Smooth muscle cell (in vitro differentiated cells): ENCODE results near the gene ABCC1. TPM values are rescaled to one million over a fixed set of nuclear protein-coding genes. Genes with fewer than 3 reads are reported as not detected.

ENCODE experiments used
- DNase-seq: peaks from one replicate; lab custom pipeline; 2025; ENCODE audit not compliant: unreplicated experiment; lab: John Stamatoyannopoulos, UW
- H2AFZ ChIP-seq: fragments of 200-600 bp; sonication (generic); 2 replicates; pipeline ENCODE4 v1.6.0; 2016; ENCODE audit warnings: antibody characterized with exemption, low read depth, mild to moderate bottlenecking
- H3F3A ChIP-seq: fragments of 200-600 bp; sonication (generic); 2 replicates; pipeline ENCODE4 v1.6.0; 2017; ENCODE audit warnings: antibody characterized with exemption, low read depth
- H3K27ac ChIP-seq: fragments of 200-600 bp; sonication (generic); 2 replicates; pipeline ENCODE4 v1.5.1; 2016; ENCODE audit warnings: low read depth, mild to moderate bottlenecking
- H3K27me3 ChIP-seq: fragments of 200-600 bp; sonication (generic); 2 replicates; pipeline ENCODE4 v1.6.1; 2016; ENCODE audit warnings: low read depth, mild to moderate bottlenecking
- H3K36me3 ChIP-seq: fragments of 200-600 bp; sonication (generic); 2 replicates; pipeline ENCODE4 v1.5.1; 2016; ENCODE audit warnings: low read depth
- H3K4me1 ChIP-seq: fragments of 200-600 bp; sonication (generic); 2 replicates; pipeline ENCODE4 v1.5.1; 2016; ENCODE audit warnings: low read depth
- H3K4me2 ChIP-seq: fragments of 200-600 bp; sonication (generic); 2 replicates; pipeline ENCODE4 v1.6.0; 2016; ENCODE audit warnings: mild to moderate bottlenecking
- H3K4me3 ChIP-seq: fragments of 200-600 bp; sonication (generic); 2 replicates; pipeline ENCODE4 v1.5.1; 2016; ENCODE audit warnings: mild to moderate bottlenecking
- H3K79me2 ChIP-seq: fragments of 200-600 bp; sonication (generic); 2 replicates; pipeline ENCODE4 v1.6.0; 2016; ENCODE audit warnings: low read depth, mild to moderate bottlenecking
- H3K9ac ChIP-seq: fragments of 200-600 bp; sonication (generic); 2 replicates; pipeline ENCODE4 v1.6.0; 2016; ENCODE audit warnings: low read depth
- H3K9me3 ChIP-seq: fragments of 200-600 bp; sonication (generic); replicated peaks from 2 replicates; pipeline ENCODE4 v1.5.1; 2016; ENCODE audit warnings: low read depth
- H4K20me1 ChIP-seq: fragments of 200-600 bp; sonication (generic); 2 replicates; pipeline ENCODE4 v1.6.0; 2016; ENCODE audit warnings: low read depth
- CTCF ChIP-seq: fragments of 200-600 bp; sonication (generic); IDR thresholded peaks from 2 replicates; pipeline ENCODE4 v1.5.1; 2017; ENCODE audit warnings: borderline replicate concordance, mild to moderate bottlenecking, antibody characterized with exemption; ENCODE audit not compliant: insufficient read depth, poor library complexity, severe bottlenecking
- WGBS: methylation state at CpG from one replicate; pipeline ENCODE4 v1.1.7; 2016; ENCODE audit warnings: low lambda C conversion rate; 5-methylcytosine and 5-hydroxymethylcytosine counted together
- polyA plus RNA-seq: library from polyadenylated mRNA; unstranded; fragments of >200 nt; fragmentation: Nextera tagmentation; extraction: Ambion mirVana; gene quantifications from 2 replicates; pipeline ENCODE4 v1.2.1, GENCODE V29; 2016
- total RNA-seq: library from RNA; depleted of rRNA; stranded (reverse); fragments of >200 nt; gene quantifications from 2 replicates; pipeline ENCODE4 v1.2.3, GENCODE V29; 2014

ABCC1 gene
- total and polyA plus RNA-seq, 2 experiments from 2014 or later, result 10.2 to 22.7 TPM

- Histone ChIP-seq H3F3A (no peaks in the 10 kb centered on the region), H3K4me2 (no peak overlapping the region), H3K9me3 (peaks cover 3% of the 10 kb centered on the region), H3K9ac (no peak overlapping the region), H3K4me1 (no peaks in the 10 kb centered on the region), H3K27ac (no peak overlapping the region), H2AFZ (no peak overlapping the region), H4K20me1 (no peaks in the 10 kb centered on the region), H3K79me2 (no peaks in the 10 kb centered on the region), H3K4me3 (no peak overlapping the region), H3K36me3 (peaks cover 6% of the 10 kb centered on the region), H3K27me3 (no peaks in the 10 kb centered on the region)
- 84% methylated on average over 8 of the region's 8 CpGs for WGBS
- no peak for TF ChIP-seq CTCF
- DNase-seq, result no peak
Measured at GRCh38 chr16:16112450-16113053, 163.1 kb downstream of the ABCC1 start.

GRCh38 chr16:16113076-16113475, 163.7 kb downstream of the ABCC1 start:
- Histone ChIP-seq H3K79me2 (no peaks in the 10 kb centered on the region), H2AFZ (no peak overlapping the region), H3K27me3 (no peaks in the 10 kb centered on the region), H3K4me1 (no peaks in the 10 kb centered on the region), H3K4me2 (no peak overlapping the region), H3K27ac (no peak overlapping the region), H3K9ac (no peak overlapping the region), H3K4me3 (no peak overlapping the region), H4K20me1 (no peaks in the 10 kb centered on the region), H3K36me3 (peaks cover 9% of the 10 kb centered on the region), H3K9me3 (peaks cover 3% of the 10 kb centered on the region), H3F3A (no peaks in the 10 kb centered on the region)
- DNase-seq, result no peak
- TF ChIP-seq CTCF, result no peak
- 98% methylated on average over 8 of the region's 8 CpGs for WGBS

GRCh38 chr16:16116841-16117240, 167.4 kb downstream of the ABCC1 start:
- H3K36me3 ChIP-seq, result peaks cover 14% of the 10 kb centered on the region
- no peak overlapping the region for H3K4me2 ChIP-seq
- whole genome bisulfite sequencing, result 98% methylated on average over 7 of the region's 7 CpGs

More at GRCh38 chr16:16116841-16117240, 167.4 kb downstream of the ABCC1 start:
- Histone ChIP-seq H2AFZ (no peak overlapping the region), H3K4me1 (no peaks in the 10 kb centered on the region), H3K27me3 (no peaks in the 10 kb centered on the region), H3K79me2 (no peaks in the 10 kb centered on the region), H4K20me1 (no peaks in the 10 kb centered on the region), H3K9ac (no peak overlapping the region), H3F3A (no peaks in the 10 kb centered on the region), H3K9me3 (peaks cover 13% of the 10 kb centered on the region), H3K4me3 (no peak overlapping the region), H3K27ac (no peak overlapping the region)
- no peak for DNase-seq
- TF ChIP-seq CTCF, result no peak
